Mucosa of descending colon (tissue), 3 donors: ENCODE results near the gene MAOA. TPM values are rescaled to one million over a fixed set of nuclear protein-coding genes. Genes with fewer than 3 reads are reported as not detected.

Experiments used
- ATAC-seq: fragments of 200-7000 bp; cut with Tn5 transposase; one replicate; pipeline ENCODE4 v1.9.1; 2020; ENCODE audit warnings: mild to moderate bottlenecking, moderate library complexity
- DNase-seq, 3 donors: peaks; one replicate each; pipeline ENCODE4 v3.0.0-alpha.2; 2020
- H3K36me3 ChIP-seq: fragments of 200-600 bp; one replicate; pipeline ENCODE4 v1.8.0; 2021; ENCODE audit warnings: low read depth, mild to moderate bottlenecking
- H3K4me1 ChIP-seq: fragments of 200-600 bp; one replicate; pipeline ENCODE4 v1.8.0; 2021; ENCODE audit warnings: low read depth, mild to moderate bottlenecking
- H3K4me3 ChIP-seq: fragments of 200-600 bp; one replicate; pipeline ENCODE4 v1.8.0; 2021; ENCODE audit warnings: mild to moderate bottlenecking
- H3K9me3 ChIP-seq: fragments of 200-600 bp; one replicate; pipeline ENCODE4 v1.8.0; 2021; ENCODE audit warnings: mild to moderate bottlenecking
- intact Hi-C, 2 donors: fragments of 100-400 bp; cut with DNase I in 1 of 2; cut with micrococcal nuclease in 1 of 2; formaldehyde crosslinking; loops; one replicate each; pipeline versions ENCODE4 v1.11.0 to v1.11.1; 2022; cut with DNase I, micrococcal nuclease
- total RNA-seq, 3 donors: library from RNA; stranded (reverse); fragmentation: NEBNext Ultra II Directional in 2 of 3; extraction: Animal tissue kit (Norgen Biotek cat#: 25700) in 2 of 3; gene quantifications; one replicate each; pipeline versions ENCODE4 v1.2.1 to v1.2.4, GENCODE V29; 2021 to 2023
- TF ChIP-seq, protein P1 (sequence below): fragments of 200-600 bp; IDR thresholded peaks from one replicate; pipeline ENCODE4 v1.8.0; 2022; ENCODE audit warnings: antibody characterized with exemption, mild to moderate bottlenecking
- donor health status: DM: no; HTN: no; CAD: no; lungs with moderate emphysema.
- donor health status: DM: no; HTN: no; CAD: no.
- donor health status: DM: no; HTN: yes; CAD: no.

Gene MAOA
- total RNA-seq, 3 donors from 2014 or later: 270 to 401 (median 390) TPM

DNA sequence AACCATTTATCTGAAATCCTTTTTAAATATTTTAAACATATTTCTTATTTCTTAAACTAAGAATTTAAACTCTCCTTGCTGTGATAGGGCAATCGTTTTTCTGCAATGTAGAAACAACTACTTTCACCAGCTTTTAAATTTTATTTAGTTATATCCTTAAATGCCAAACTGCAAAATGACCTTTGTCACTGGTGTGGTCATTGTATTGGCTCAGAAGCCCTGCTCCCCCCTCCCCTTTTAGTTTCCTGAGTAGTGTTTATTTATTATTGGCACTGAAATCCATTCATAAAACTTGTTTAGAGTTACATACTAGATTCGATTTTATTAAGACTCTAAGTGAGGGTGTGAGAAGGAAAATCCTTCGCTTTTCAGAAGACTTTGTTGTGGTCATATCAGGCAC, 23.0 kb downstream of the MAOA start:
- DNase-seq (no peak), ATAC-seq (no peak)
- TF ChIP-seq, protein P1, sequence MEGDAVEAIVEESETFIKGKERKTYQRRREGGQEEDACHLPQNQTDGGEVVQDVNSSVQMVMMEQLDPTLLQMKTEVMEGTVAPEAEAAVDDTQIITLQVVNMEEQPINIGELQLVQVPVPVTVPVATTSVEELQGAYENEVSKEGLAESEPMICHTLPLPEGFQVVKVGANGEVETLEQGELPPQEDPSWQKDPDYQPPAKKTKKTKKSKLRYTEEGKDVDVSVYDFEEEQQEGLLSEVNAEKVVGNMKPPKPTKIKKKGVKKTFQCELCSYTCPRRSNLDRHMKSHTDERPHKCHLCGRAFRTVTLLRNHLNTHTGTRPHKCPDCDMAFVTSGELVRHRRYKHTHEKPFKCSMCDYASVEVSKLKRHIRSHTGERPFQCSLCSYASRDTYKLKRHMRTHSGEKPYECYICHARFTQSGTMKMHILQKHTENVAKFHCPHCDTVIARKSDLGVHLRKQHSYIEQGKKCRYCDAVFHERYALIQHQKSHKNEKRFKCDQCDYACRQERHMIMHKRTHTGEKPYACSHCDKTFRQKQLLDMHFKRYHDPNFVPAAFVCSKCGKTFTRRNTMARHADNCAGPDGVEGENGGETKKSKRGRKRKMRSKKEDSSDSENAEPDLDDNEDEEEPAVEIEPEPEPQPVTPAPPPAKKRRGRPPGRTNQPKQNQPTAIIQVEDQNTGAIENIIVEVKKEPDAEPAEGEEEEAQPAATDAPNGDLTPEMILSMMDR: no peak
- peaks cover 12% of the 10 kb centered on the region for H3K4me1 ChIP-seq
- H3K9me3 ChIP-seq: no peaks in the 10 kb centered on the region
- no peaks in the 10 kb centered on the region for H3K36me3 ChIP-seq
- H3K4me3 ChIP-seq: no peak overlapping the region
- intact Hi-C loops: no loop called here

DNA sequence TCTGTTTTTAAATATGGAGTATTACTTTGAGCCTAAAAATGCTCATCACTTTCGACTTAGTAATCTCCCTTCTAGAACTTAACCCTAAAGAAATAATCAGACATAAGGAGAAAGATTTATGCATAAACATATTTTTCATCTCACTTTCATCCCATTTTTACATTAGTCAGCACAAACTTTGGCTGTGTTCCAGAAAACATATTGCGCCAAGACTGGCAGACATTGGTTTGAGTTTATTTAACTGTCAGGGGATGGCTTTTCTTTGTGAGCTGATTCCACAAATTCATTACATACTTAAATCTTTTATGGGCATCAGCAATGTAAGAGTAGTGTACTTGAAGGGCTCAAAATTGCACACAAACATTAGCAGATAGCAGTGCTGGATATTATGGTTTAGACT, 23.7 kb downstream of the MAOA start:
- no peak overlapping the region for H3K4me3 ChIP-seq
- DNase-seq (no peak), ATAC-seq (no peak)
- intact Hi-C loops: no loop called here
- TF ChIP-seq, protein P1: no peak
- no peaks in the 10 kb centered on the region for H3K36me3 ChIP-seq
- H3K9me3 ChIP-seq: no peaks in the 10 kb centered on the region
- H3K4me1 ChIP-seq: peaks cover 12% of the 10 kb centered on the region

DNA sequence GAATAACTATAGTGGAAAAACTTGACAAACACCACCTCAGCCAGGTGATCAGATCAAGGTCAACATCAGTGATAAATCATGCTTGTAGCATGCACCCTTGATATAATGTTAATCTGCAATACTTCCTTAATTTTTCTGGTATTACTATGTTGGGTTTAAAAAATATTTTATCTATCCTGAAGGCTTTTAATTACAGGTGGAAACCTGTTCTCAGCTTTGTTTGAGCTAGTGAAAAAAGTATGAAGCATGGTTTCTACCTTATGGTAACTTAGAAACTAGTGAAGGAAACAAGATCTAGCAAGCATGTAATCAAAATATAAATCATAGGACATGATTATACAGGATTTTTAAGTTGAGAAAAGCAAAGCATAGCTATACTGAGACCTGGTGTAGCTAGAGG, 26.6 kb downstream of the MAOA start:
- Histone ChIP-seq H3K36me3 (no peaks in the 10 kb centered on the region), H3K4me3 (no peak overlapping the region), H3K4me1 (peaks cover under 1% of the 10 kb centered on the region), H3K9me3 (no peaks in the 10 kb centered on the region)
- TF ChIP-seq, protein P1: no peak
- DNase-seq: no peak
- ATAC-seq: no peak
- intact Hi-C loops: no loop called here

DNA sequence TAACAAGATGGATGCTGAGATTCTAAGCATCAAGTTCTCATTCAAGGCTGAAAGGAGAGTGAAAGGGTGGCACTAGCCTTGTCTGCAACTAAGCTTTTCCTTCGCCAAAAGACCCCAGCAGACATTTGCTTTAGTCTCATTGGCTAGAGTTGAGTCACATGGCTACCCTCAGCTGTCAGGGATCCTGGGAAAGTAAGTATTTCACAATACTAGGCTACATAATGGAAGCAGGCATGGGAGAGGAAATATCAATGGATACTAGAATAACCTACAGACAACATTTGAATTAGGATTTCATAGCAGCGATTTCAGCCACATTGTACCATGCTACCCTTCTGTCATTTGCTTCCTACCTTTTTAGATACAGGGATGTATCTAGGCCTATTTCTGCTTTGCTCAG, 29.1 kb downstream of the MAOA start:
- Histone ChIP-seq H3K4me3 (no peak overlapping the region), H3K4me1 (no peaks in the 10 kb centered on the region), H3K36me3 (no peaks in the 10 kb centered on the region), H3K9me3 (no peaks in the 10 kb centered on the region)
- DNase-seq (no peak), ATAC-seq (no peak)
- TF ChIP-seq, protein P1: no peak
- intact Hi-C loops: no loop called here

DNA sequence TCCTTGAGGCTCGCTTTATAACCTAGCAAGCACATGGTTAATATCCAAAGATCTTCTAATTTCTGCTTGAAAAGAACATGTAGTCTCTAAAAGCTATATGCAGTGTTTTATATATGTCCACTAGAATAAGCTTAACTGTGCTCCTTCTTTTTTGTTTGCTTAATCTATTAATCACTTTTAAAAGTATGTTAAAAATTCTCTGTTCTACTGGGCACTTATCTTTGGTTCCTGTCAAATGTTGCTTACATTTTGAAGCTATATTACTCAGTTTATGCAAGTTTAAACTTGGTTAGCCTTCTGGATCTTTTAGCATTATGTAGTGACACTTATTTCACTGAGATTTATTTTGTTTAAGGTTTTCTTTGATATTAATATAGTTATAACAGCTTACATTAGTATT, 32.5 kb downstream of the MAOA start:
- Histone ChIP-seq H3K9me3 (no peaks in the 10 kb centered on the region), H3K36me3 (no peaks in the 10 kb centered on the region), H3K4me3 (no peak overlapping the region), H3K4me1 (peaks cover 8% of the 10 kb centered on the region)
- DNase-seq: no peak
- intact Hi-C loops: no loop called here
- ATAC-seq: no peak
- TF ChIP-seq, protein P1: no peak
